Central memory CD8-positive, alpha-beta T cell (primary cell): Measurements from ENCODE around the gene PTPN7.
"Not testable (repeated sequence)": the region's sequence is repeated elsewhere in the genome, so short reads cannot be mapped to it uniquely, and the experiment has no call there.

Experiments used
- ATAC-seq: fragments of 150-1000 bp; cut with Tn5 transposase; replicated peaks from 2 replicates; pipeline ENCODE4 v1.10.0; 2022; ENCODE audit warnings: mild to moderate bottlenecking, moderate FRiP score, moderate number of reproducible peaks; ENCODE audit not compliant: poor library complexity, severe bottlenecking; ENCODE audit errors: extremely low read depth
- DNase-seq, 2 donors: peaks; one replicate each; pipeline ENCODE4 v3.0.0; 2021; ENCODE audit warnings: low spot score in 2 of 2
- H3K27ac Mint-ChIP-seq: one replicate; pipeline ENCODE4 v1.8.0; 2022; ENCODE audit warnings: low read depth, mild to moderate bottlenecking, moderate library complexity, mixed read lengths
- H3K27me3 Mint-ChIP-seq: one replicate; pipeline ENCODE4 v1.8.0; 2022; ENCODE audit warnings: mixed read lengths
- H3K36me3 Mint-ChIP-seq: one replicate; pipeline ENCODE4 v1.8.0; 2022; ENCODE audit warnings: mild to moderate bottlenecking, moderate library complexity, mixed read lengths; ENCODE audit not compliant: insufficient read depth
- H3K4me1 Mint-ChIP-seq: one replicate; pipeline ENCODE4 v1.8.0; 2022; ENCODE audit warnings: mixed read lengths
- H3K4me3 Mint-ChIP-seq: one replicate; pipeline ENCODE4 v1.8.0; 2022; ENCODE audit warnings: mild to moderate bottlenecking, moderate library complexity, mixed read lengths
- H3K9me3 Mint-ChIP-seq: one replicate; pipeline ENCODE4 v1.8.0; 2022; ENCODE audit warnings: mixed read lengths

PTPN7 gene

GRCh38 chr1:202187041-202187671, 26.8 kb upstream of the PTPN7 start:
- Mint-ChIP-seq H3K4me3 (no peak overlapping the region), H3K36me3 (peaks cover 2% of the 10 kb centered on the region), H3K9me3 (no peaks in the 10 kb centered on the region), H3K4me1 (peaks cover 21% of the 10 kb centered on the region), H3K27me3 (no peaks in the 10 kb centered on the region), H3K27ac (no peak overlapping the region)
- ATAC-seq, result no peak
- no peak for DNase-seq

DNA sequence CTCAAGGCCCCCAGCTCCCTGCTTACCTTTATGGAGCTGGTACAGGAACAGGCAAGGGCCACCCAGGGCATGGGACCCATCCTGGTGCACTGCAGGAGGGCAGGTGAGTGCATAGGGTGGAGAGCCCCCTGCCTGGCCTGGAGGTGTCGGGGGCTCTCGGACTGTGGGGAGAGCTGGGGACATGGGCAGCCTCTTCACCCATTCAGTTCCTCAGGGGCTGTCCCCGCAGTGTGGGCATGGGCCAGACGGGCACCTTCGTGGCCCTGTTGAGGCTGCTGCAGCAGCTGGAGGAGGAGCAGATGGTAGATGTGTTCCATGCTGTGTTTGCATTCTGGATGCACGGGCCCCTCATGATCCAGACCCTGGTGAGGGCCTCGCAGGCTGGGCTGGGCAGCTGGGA, 25.9 kb upstream of the PTPN7 start:
- Mint-ChIP-seq H3K4me3 (no peak overlapping the region), H3K9me3 (no peaks in the 10 kb centered on the region), H3K27ac (no peak overlapping the region), H3K36me3 (peaks cover 2% of the 10 kb centered on the region), H3K4me1 (peaks cover 21% of the 10 kb centered on the region), H3K27me3 (no peaks in the 10 kb centered on the region)
- ATAC-seq, result no peak
- DNase-seq, result no peak

- DNase-seq (peak; percentile 39 to 51), ATAC-seq (no peak)
- Mint-ChIP-seq H3K27me3 (no peaks in the 10 kb centered on the region), H3K4me3 (no peak overlapping the region), H3K36me3 (peaks cover 2% of the 10 kb centered on the region), H3K9me3 (no peaks in the 10 kb centered on the region), H3K4me1 (peaks cover 21% of the 10 kb centered on the region), H3K27ac (no peak overlapping the region)
Measured at GRCh38 chr1:202184750-202185460, 24.5 kb upstream of the PTPN7 start.

DNA sequence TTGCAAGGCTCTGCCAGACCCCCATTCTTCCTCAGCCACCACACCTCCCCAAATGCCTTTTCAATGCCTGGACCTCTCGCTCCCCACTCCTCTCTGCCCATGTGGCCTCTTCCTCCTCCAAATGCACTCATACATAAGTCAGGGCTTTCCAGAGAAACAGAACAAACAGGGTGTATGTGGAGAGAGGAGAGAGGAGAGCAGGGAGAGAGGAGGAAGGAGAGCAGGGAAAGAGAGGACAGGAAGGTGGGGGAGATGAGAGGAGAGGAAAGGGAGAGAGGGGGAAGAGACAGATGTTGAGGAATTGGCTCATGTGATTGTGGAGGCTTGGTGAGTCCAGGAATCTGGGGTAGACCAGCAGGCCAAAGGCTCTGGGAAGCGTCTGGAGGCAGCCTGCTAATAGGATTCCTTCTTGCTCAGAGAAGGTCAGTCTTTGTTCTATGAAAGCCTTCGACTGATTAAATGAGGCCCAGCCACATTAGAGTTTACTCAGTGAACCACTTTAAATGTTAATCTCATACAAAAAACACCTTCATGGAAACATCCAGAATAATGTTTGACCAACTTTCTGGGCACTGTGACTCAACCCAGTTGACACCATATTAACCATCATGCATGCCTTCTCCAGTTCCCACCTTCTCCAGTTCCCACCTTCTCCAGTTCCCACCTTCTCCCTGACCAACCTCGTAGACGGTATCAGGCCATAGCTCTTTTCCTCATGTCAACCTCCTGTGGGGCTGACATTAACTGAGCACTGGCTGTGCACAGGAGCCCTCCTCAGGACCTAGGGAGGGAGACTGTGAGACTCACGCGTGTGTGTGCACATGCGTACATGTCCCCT, 21.9 kb upstream of the PTPN7 start:
- H3K27me3 Mint-ChIP-seq, result no peaks in the 10 kb centered on the region
- H3K4me3 Mint-ChIP-seq, result no peak overlapping the region
- H3K36me3 Mint-ChIP-seq, result peaks cover 2% of the 10 kb centered on the region
- H3K27ac Mint-ChIP-seq, result no peak overlapping the region
- peaks cover 15% of the 10 kb centered on the region for H3K4me1 Mint-ChIP-seq
- ATAC-seq (no peak), DNase-seq (no peak)
- H3K9me3 Mint-ChIP-seq, result no peaks in the 10 kb centered on the region

DNA sequence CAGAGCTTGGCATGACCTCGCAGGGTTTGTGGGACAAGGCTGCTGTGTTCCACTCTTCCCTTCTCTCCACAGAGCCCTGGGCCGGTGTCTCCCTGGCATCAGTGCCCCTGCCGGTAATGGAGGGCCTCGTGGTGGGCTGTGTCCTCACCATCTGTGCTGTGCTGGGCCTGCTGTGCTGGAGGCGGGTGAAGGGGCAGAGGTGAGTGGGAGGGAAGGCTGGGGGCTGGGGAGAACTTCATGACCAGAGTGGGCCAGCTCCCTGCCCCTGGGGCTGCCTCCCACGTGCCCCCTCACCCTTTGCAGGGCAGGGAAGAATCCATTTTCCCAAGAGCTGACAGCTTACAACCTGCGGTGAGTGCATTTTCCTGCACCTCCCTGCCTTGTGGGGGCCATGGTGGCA, 21.2 kb upstream of the PTPN7 start:
- DNase-seq (no peak), ATAC-seq (no peak)
- Mint-ChIP-seq H3K27ac (no peak overlapping the region), H3K4me1 (peaks cover 15% of the 10 kb centered on the region), H3K36me3 (peaks cover 2% of the 10 kb centered on the region), H3K27me3 (no peaks in the 10 kb centered on the region), H3K4me3 (no peak overlapping the region), H3K9me3 (no peaks in the 10 kb centered on the region)

DNA sequence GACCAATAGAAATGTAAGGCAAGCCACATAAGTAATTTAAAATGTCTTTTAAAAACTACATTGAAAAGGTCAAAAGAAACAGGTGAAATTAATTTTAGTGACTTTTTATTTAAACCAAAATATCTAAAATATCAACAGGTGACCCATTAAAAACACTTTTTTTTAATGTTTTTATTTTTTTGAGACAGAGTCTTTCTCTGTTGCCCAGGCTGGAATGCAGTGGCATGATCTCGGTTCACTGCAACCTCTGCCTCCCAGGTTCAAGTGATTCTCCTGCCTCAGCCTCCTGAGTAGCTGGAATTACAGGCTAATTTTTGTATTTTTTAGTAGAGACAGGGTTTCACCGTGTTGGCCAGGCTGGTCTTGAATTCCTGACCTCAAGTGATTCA, 20.3 kb upstream of the PTPN7 start:
- not testable (repeated sequence) for H3K27me3 Mint-ChIP-seq, ATAC-seq, H3K9me3 Mint-ChIP-seq, DNase-seq, H3K4me3 Mint-ChIP-seq, H3K36me3 Mint-ChIP-seq, H3K27ac Mint-ChIP-seq
- peaks cover 15% of the 10 kb centered on the region for H3K4me1 Mint-ChIP-seq

GRCh38 chr1:202179828-202180750, 19.7 kb upstream of the PTPN7 start:
- Mint-ChIP-seq H3K4me1 (peaks cover 15% of the 10 kb centered on the region), H3K4me3 (no peak overlapping the region), H3K27ac (no peak overlapping the region), H3K36me3 (peaks cover 2% of the 10 kb centered on the region), H3K9me3 (no peaks in the 10 kb centered on the region), H3K27me3 (no peaks in the 10 kb centered on the region)
- DNase-seq (no peak), ATAC-seq (no peak)

DNA sequence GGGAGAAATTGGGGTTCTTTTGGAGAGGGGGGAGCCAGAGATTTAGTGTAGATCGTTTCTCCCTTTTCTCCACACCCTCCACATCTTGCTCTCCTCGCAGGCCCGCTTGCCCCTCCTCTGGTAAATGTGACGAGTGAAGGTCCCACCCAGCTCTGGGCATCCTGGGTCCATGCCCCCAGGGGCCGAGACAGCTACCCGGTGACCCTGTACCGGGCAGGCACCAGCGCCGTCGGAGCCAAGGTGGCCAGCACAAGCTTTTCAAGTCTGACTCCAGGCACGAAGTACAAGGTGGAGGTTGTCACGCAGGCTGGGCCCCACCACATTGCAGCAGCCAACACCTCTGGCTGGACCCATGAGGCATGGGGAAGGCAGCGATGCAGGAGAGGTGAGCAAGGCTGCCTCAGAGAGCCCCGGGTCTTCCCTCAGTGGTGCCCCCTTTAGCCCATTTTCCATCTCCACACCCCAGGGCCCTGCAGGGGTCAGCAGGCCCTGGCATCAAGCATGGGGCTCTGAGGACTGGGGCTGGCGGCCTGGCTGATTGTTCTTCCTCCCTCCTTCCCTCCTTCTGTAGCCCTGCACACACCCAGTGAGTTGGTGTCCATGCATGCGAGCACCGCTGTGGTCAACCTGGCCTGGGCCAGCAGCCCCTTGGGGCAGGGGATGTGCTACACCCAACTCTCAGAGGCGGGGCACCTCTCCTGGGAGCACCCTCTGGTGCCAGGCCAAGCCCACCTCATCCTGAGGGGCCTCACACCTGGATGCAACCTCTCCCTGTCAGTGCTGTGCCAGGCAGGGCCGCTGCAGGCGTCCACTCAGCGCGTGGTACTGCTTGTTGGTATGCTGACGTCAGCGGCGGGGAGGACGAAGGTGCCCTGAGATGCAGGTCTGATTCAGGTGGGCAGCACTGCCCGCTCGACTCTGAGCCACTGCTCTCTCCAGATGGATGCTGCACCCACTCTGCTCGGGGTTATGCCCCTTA, 16.8 kb upstream of the PTPN7 start:
- H3K27me3 Mint-ChIP-seq, result no peaks in the 10 kb centered on the region
- H3K4me3 Mint-ChIP-seq, result no peak overlapping the region
- H3K27ac Mint-ChIP-seq, result no peak overlapping the region
- no peaks in the 10 kb centered on the region for H3K36me3 Mint-ChIP-seq
- no peaks in the 10 kb centered on the region for H3K9me3 Mint-ChIP-seq
- ATAC-seq, result no peak
- no peak for DNase-seq
- H3K4me1 Mint-ChIP-seq, result no peaks in the 10 kb centered on the region

DNA sequence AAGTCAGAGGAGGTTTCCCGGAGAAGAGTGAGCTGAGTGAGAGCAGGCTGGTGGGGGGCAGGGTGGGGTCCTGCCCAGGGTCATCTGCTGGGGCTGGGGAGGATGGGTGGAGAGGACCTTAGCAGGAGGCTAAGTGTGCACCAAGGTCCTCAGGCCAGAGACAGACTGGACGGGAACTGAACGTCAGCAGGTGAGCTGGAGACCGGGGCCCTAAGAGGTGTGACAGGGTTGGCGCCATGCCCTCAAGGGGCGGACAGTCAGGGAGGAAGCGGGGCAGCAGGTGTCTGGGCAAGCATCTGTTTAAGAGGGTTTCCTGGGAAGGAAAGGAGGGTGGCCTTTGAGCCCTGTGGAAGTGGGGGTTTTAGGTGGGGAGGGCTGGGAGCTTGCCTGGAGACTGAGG, 13.6 kb upstream of the PTPN7 start:
- H3K9me3 Mint-ChIP-seq, result no peaks in the 10 kb centered on the region
- H3K4me3 Mint-ChIP-seq, result no peak overlapping the region
- DNase-seq, result no peak
- no peak overlapping the region for H3K27ac Mint-ChIP-seq
- no peaks in the 10 kb centered on the region for H3K36me3 Mint-ChIP-seq
- ATAC-seq, result no peak
- no peaks in the 10 kb centered on the region for H3K4me1 Mint-ChIP-seq
- no peaks in the 10 kb centered on the region for H3K27me3 Mint-ChIP-seq

DNA sequence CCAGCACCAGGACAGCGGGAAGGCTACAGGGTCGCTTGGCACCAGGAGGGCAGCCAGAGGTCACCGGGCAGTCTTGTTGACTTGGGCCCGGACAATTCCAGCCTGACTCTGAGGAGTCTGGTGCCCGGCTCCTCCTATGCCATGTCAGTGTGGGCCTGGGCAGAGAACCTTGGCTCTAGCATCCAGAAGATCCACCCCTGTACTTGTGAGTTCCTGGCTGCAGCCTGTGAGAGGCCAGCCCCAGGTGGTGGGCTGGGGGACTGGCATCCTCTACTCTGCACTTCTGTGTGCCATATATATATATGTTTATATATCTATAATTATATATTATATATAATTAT, 11.6 kb upstream of the PTPN7 start:
- ATAC-seq (no peak), DNase-seq (no peak)
- no peak overlapping the region for H3K4me3 Mint-ChIP-seq
- no peaks in the 10 kb centered on the region for H3K9me3 Mint-ChIP-seq
- H3K4me1 Mint-ChIP-seq, result no peaks in the 10 kb centered on the region
- H3K27me3 Mint-ChIP-seq, result no peaks in the 10 kb centered on the region
- H3K27ac Mint-ChIP-seq, result no peak overlapping the region
- H3K36me3 Mint-ChIP-seq, result no peaks in the 10 kb centered on the region

- no peak for ATAC-seq
- no peaks in the 10 kb centered on the region for H3K9me3 Mint-ChIP-seq
- no peaks in the 10 kb centered on the region for H3K27me3 Mint-ChIP-seq
- no peak overlapping the region for H3K4me3 Mint-ChIP-seq
- H3K4me1 Mint-ChIP-seq, result no peaks in the 10 kb centered on the region
- no peak overlapping the region for H3K27ac Mint-ChIP-seq
- no peaks in the 10 kb centered on the region for H3K36me3 Mint-ChIP-seq
- DNase-seq, result no peak
Measured at GRCh38 chr1:202171292-202172014, 11.1 kb upstream of the PTPN7 start.
